Measurements from ENCODE around the gene PNPLA2.

The PNPLA2 gene

GRCh38 chr11:855330-855674 is 36.6 kb downstream of the PNPLA2 start:
- H3K27me3 ChIP-seq = peaks cover 0 to under 1% (median 0%) of the 10 kb centered on the region in 11 experiments; a peak in 2 of 22 replicates
- H3K9me3 ChIP-seq (replicated peaks in 1 of 11) = no peaks in the 10 kb centered on the region
- 0 out of 22 replicates have a peak overlapping the region, but pooled peaks of 1 of the 11 experiments have one; percentile 29 for H3K9ac ChIP-seq
- H3K4me1 ChIP-seq = peaks cover 13 to 88% (median 64%) of the 10 kb centered on the region in 10 experiments; a peak in 19 of 20 replicates
- peaks cover 0 to 56% (median 0%) of the 10 kb centered on the region in 11 experiments; a peak in 4 of 22 replicates for H3K36me3 ChIP-seq
- no peak overlapping the region for H3K27ac ChIP-seq
- peaks cover 34 to 100% (median 77%) of the 10 kb centered on the region in 11 experiments for H4K20me1 ChIP-seq
- no peak overlapping the region for H3K4me2 ChIP-seq
- no peak for TF ChIP-seq Cebpa-rat (IDR thresholded peaks at IDR 0.05)
- H3K4me3 ChIP-seq = no peak overlapping the region

- H3K4me1 ChIP-seq = peaks cover 13 to 88% (median 62%) of the 10 kb centered on the region in 10 experiments; a peak in 19 of 20 replicates
- H3K27me3 ChIP-seq = no peaks in the 10 kb centered on the region
- H3K27ac ChIP-seq = no peak overlapping the region
- H3K9ac ChIP-seq = no peak overlapping the region
- H3K4me2 ChIP-seq = peak overlapping the region in 1 of 11 experiments; percentile 57; a peak in 3 of 22 replicates
- no peak for TF ChIP-seq Cebpa-rat (IDR thresholded peaks at IDR 0.05)
- no peaks in the 10 kb centered on the region for H3K9me3 ChIP-seq (replicated peaks in 1 of 11)
- peaks cover 0 to 56% (median 0%) of the 10 kb centered on the region in 11 experiments; a peak in 4 of 22 replicates for H3K36me3 ChIP-seq
- H4K20me1 ChIP-seq = peaks cover 30 to 100% (median 77%) of the 10 kb centered on the region in 11 experiments
- H3K4me3 ChIP-seq = no peak overlapping the region
Observed at GRCh38 chr11:855796-856195, 37.1 kb downstream of the PNPLA2 start.

- Histone ChIP-seq H3K36me3 (peaks cover 0 to 54% (median 0%) of the 10 kb centered on the region in 11 experiments; a peak in 4 of 22 replicates), H3K9ac (peak overlapping the region in 1 of 11 experiments; percentile 37; a peak in 1 of 22 replicates), H3K4me1 (peaks cover 13 to 86% (median 60%) of the 10 kb centered on the region in 10 experiments; a peak in 19 of 20 replicates), H3K9me3 (replicated peaks in 1 of 11) (no peaks in the 10 kb centered on the region), H3K27ac (no peak overlapping the region), H3K27me3 (no peaks in the 10 kb centered on the region), H4K20me1 (peaks cover 24 to 100% (median 77%) of the 10 kb centered on the region in 11 experiments; a peak in 21 of 22 replicates), H3K4me2 (peak overlapping the region in 8 of 11 experiments; percentile 2 to 57 (median 46); a peak in 9 of 22 replicates), H3K4me3 (no peak overlapping the region)
- TF ChIP-seq Cebpa-rat (IDR thresholded peaks at IDR 0.05) = no peak
Observed at GRCh38 chr11:856397-856796, 37.7 kb downstream of the PNPLA2 start.

GRCh38 chr11:858053-858761 is 39.5 kb downstream of the PNPLA2 start:
- no peak overlapping the region for H3K27ac ChIP-seq
- peaks cover 34 to 100% (median 89%) of the 10 kb centered on the region in 11 experiments; a peak in 21 of 22 replicates for H4K20me1 ChIP-seq
- H3K4me2 ChIP-seq = no peak overlapping the region
- H3K36me3 ChIP-seq = peaks cover 0 to 68% (median 0%) of the 10 kb centered on the region in 11 experiments; a peak in 5 of 22 replicates
- TF ChIP-seq Cebpa-rat (IDR thresholded peaks at IDR 0.05) = no peak
- H3K4me1 ChIP-seq = peaks cover 13 to 80% (median 58%) of the 10 kb centered on the region in 10 experiments; a peak in 19 of 20 replicates
- no peak overlapping the region for H3K4me3 ChIP-seq
- H3K9me3 ChIP-seq (replicated peaks in 1 of 11) = no peaks in the 10 kb centered on the region
- H3K27me3 ChIP-seq = no peaks in the 10 kb centered on the region
- no peak overlapping the region for H3K9ac ChIP-seq

- Histone ChIP-seq H4K20me1 (peaks cover 37 to 100% (median 89%) of the 10 kb centered on the region in 11 experiments; a peak in 21 of 22 replicates), H3K4me2 (peak overlapping the region in 3 of 11 experiments; percentile 31 to 50 (median 48); a peak in 5 of 22 replicates), H3K9ac (no peak overlapping the region), H3K4me1 (peaks cover 13 to 79% (median 51%) of the 10 kb centered on the region in 10 experiments; a peak in 19 of 20 replicates), H3K36me3 (peaks cover 0 to 70% (median 0%) of the 10 kb centered on the region in 11 experiments; a peak in 5 of 22 replicates), H3K4me3 (no peak overlapping the region), H3K9me3 (replicated peaks in 1 of 11) (no peaks in the 10 kb centered on the region), H3K27ac (no peak overlapping the region), H3K27me3 (no peaks in the 10 kb centered on the region)
- no peak for TF ChIP-seq Cebpa-rat (IDR thresholded peaks at IDR 0.05)
Observed at GRCh38 chr11:858762-859339, 40.1 kb downstream of the PNPLA2 start.

GRCh38 chr11:859394-860131 is 40.8 kb downstream of the PNPLA2 start:
- peaks cover 13 to 72% (median 44%) of the 10 kb centered on the region in 10 experiments; a peak in 19 of 20 replicates for H3K4me1 ChIP-seq

GRCh38 chr11:860234-861104 is 41.8 kb downstream of the PNPLA2 start:
- peak overlapping the region in 9 of 11 experiments; percentile 3 to 50 (median 39); a peak in 9 of 22 replicates for H3K4me2 ChIP-seq
- peaks cover 30 to 100% (median 87%) of the 10 kb centered on the region in 11 experiments; a peak in 21 of 22 replicates for H4K20me1 ChIP-seq
- H3K36me3 ChIP-seq = peaks cover 0 to 70% (median 0%) of the 10 kb centered on the region in 11 experiments; a peak in 9 of 22 replicates
- H3K4me1 ChIP-seq = peaks cover 13 to 65% (median 42%) of the 10 kb centered on the region in 10 experiments; a peak in 19 of 20 replicates
- no peak overlapping the region for H3K27ac ChIP-seq
- peak overlapping the region in 4 of 11 experiments; percentile 7 to 44 (median 16); a peak in 4 of 22 replicates for H3K9ac ChIP-seq
- no peak overlapping the region for H3K4me3 ChIP-seq
- no peaks in the 10 kb centered on the region for H3K9me3 ChIP-seq (replicated peaks in 1 of 11)
- no peaks in the 10 kb centered on the region for H3K27me3 ChIP-seq
- TF ChIP-seq Cebpa-rat (IDR thresholded peaks at IDR 0.05) = no peak

More at GRCh38 chr11:859394-860131, 40.8 kb downstream of the PNPLA2 start:
- no peaks in the 10 kb centered on the region for H3K27me3 ChIP-seq
- H3K4me2 ChIP-seq = peak overlapping the region in 10 of 11 experiments; percentile 12 to 50 (median 38); a peak in 14 of 22 replicates
- no peak overlapping the region for H3K27ac ChIP-seq
- H4K20me1 ChIP-seq = peaks cover 39 to 100% (median 89%) of the 10 kb centered on the region in 11 experiments; a peak in 21 of 22 replicates
- no peak overlapping the region for H3K4me3 ChIP-seq
- H3K36me3 ChIP-seq = peaks cover 0 to 70% (median 0%) of the 10 kb centered on the region in 11 experiments; a peak in 6 of 22 replicates
- no peak for TF ChIP-seq Cebpa-rat (IDR thresholded peaks at IDR 0.05)
- no peaks in the 10 kb centered on the region for H3K9me3 ChIP-seq (replicated peaks in 1 of 11)
- peak overlapping the region in 4 of 11 experiments; percentile 7 to 37 (median 16); a peak in 3 of 22 replicates for H3K9ac ChIP-seq
